ENCODE results near the gene MKKS.

DNA sequence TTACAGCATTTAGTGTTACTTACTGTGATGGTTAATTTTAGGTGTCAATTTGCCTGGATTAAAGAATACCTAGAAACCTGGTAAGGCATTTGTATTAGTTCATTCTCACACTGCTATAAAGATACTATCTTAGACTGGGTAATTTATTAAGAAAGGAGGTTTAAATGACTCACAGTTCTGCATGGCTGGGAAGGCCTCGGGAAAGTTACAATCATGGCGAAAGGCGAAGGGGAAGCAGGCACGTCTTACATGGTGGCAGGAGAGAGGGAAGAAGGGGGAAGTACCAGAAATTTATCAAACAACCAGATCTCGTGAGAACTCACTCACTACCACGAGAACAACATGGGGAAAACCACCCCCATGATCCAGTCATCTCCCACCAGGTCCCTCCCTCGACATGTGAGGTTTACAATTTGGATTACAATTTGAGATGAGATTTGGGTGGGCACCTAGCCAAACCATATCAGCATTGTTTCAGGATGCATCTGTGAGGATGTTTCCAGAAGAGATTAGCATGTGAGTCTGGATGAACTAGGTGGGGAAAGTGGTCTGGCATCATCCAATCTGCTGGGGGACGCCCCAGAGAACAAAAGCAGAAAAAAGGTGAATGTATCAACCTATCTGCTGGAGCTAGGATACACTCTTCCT, 76.8 kb downstream of the MKKS start:
- TF ChIP-seq CTCF (IDR thresholded peaks at IDR 0.05; ENCODE audit: borderline replicate concordance, extremely low read depth, low read length, poor library complexity, severe bottlenecking), result no peak
- TF ChIP-seq EZH2 (IDR thresholded peaks at IDR 0.05; ENCODE audit: borderline replicate concordance, low read depth, low read length, severe bottlenecking), result no peak
